SK-N-SH (cell line): Measurements from ENCODE around the gene RSU1.

Experiments
- CHD2 ChIP-seq: fragments of 150-350 bp; IDR thresholded peaks from 2 replicates; pipeline ENCODE4 v1.6.1; 2018; ENCODE audit warnings: low read length; ENCODE audit not compliant: partially characterized antibody
- CTCF ChIP-seq: fragments of 200-600 bp; sonication (generic); IDR thresholded peaks from 2 replicates; pipeline ENCODE4 v1.6.1; 2017; ENCODE audit warnings: antibody characterized with exemption, mild to moderate bottlenecking, moderate library complexity
- ELF1 ChIP-seq: IDR thresholded peaks from 2 replicates; pipeline ENCODE4 v1.4.0; 2012
- EP300 ChIP-seq, 2 experiments: IDR thresholded peaks; 2 replicates each; pipeline versions ENCODE4 v1.4.0 to v1.6.1; 2012; ENCODE audit warnings: borderline replicate concordance in 1 of 2, low read depth in 1 of 2, low read length in 1 of 2
- MEF2A ChIP-seq: IDR thresholded peaks from 2 replicates; pipeline ENCODE4 v1.4.0; 2012; ENCODE audit warnings: low read depth, borderline replicate concordance
- POLR2AphosphoS5 ChIP-seq: IDR thresholded peaks from 2 replicates; pipeline ENCODE4 v1.6.1; 2012; ENCODE audit warnings: low read depth, low read length
- RAD21 ChIP-seq: IDR thresholded peaks from 2 replicates; pipeline ENCODE4 v1.6.1; 2012; ENCODE audit warnings: mild to moderate bottlenecking, low read length
- REST ChIP-seq: IDR thresholded peaks from 2 replicates; pipeline ENCODE4 v1.6.1; 2012; ENCODE audit warnings: mild to moderate bottlenecking, low read depth, low read length, moderate library complexity
- RFX5 ChIP-seq: IDR thresholded peaks from 2 replicates; pipeline ENCODE4 v1.6.1; 2012; ENCODE audit warnings: mild to moderate bottlenecking, improper control_type of control experiment, low read length
- TAF1 ChIP-seq: IDR thresholded peaks from 2 replicates; pipeline ENCODE4 v1.6.1; 2012; ENCODE audit warnings: low read depth, mild to moderate bottlenecking, low read length, moderate library complexity, borderline replicate concordance
- USF2 ChIP-seq: fragments of 150-350 bp; IDR thresholded peaks from 2 replicates; pipeline ENCODE4 v1.6.1; 2017; ENCODE audit warnings: antibody characterized with exemption, low read length, low read depth, borderline replicate concordance
- ZBTB33 ChIP-seq: IDR thresholded peaks from 2 replicates; pipeline ENCODE4 v1.4.0; 2012; ENCODE audit warnings: low read depth, borderline replicate concordance

- TF ChIP-seq CTCF (no peak), EP300 (IDR thresholded peaks at IDR 0.05; ENCODE audit: borderline replicate concordance in 1 of 2, low read depth in 1 of 2, low read length in 1 of 2) (no peak), CHD2 (no peak), REST (no peak), ZBTB33 (no peak), TAF1 (no peak), RFX5 (no peak), ELF1 (no peak), POLR2AphosphoS5 (no peak), USF2 (no peak), MEF2A (no peak), RAD21 (no peak)
Observed at GRCh38 chr10:16814012-16814411, 3.2 kb downstream of the RSU1 start.
